HG02678 (cell line): Measurements from ENCODE around the gene KCNQ4.

Experiments used
- ATAC-seq: cut with Tn5 transposase; IDR thresholded peaks from one replicate; pipeline ENCODE4 v1.9.1; 2021; ENCODE audit warnings: mild to moderate bottlenecking, moderate library complexity; ENCODE audit not compliant: unreplicated experiment

KCNQ4 gene

GRCh38 chr1:40887652-40888051 lies 104.1 kb downstream of the KCNQ4 start:
- ATAC-seq, result no peak
